SK-N-SH (cell line): Measurements from ENCODE around the gene DAGLA. TPM values are rescaled to one million over a fixed set of nuclear protein-coding genes. Genes with fewer than 3 reads are reported as not detected.

Source experiments
- CTCF ChIA-PET: fragments of 300-600, 350-600 bp; formaldehyde crosslinking; extraction: SDS; loops from one replicate; lab custom pipeline; 2021; lab: Yijun Ruan, JAX
- POLR2A ChIA-PET: fragments of 350-600 bp; sonication (Branson Sonifier 250); formaldehyde crosslinking; extraction: SDS; loops from one replicate; lab custom pipeline; 2020; ENCODE audit warnings: antibody characterized with exemption, inconsistent platforms; lab: Yijun Ruan, JAX
- DNase-seq: peaks from one replicate; pipeline ENCODE4 v3.0.0; 2012
- H2AFZ ChIP-seq: fragments of 200-600 bp; sonication (generic); 2 replicates; pipeline ENCODE4 v1.8.1; 2016; ENCODE audit warnings: antibody characterized with exemption, mild to moderate bottlenecking, low read depth
- H3F3A ChIP-seq: fragments of 200-600 bp; sonication (generic); replicated peaks from 2 replicates; pipeline ENCODE3; 2016; ENCODE audit warnings: antibody characterized with exemption, mild to moderate bottlenecking; ENCODE audit not compliant: insufficient read depth
- H3K27ac ChIP-seq, 2 experiments: fragments of 200-500 bp in 1 of 2; fragments of 200-600 bp in 1 of 2; sonication (Bioruptor generic) in 1 of 2; sonication (generic), shearing (Covaris generic) in 1 of 2; 2 replicates each; pipeline versions ENCODE4 v1.5.1 to v1.6.1; 2014 to 2016; ENCODE audit warnings: low read depth in 2 of 2, inconsistent platforms in 1 of 2, low read length in 1 of 2, mild to moderate bottlenecking in 1 of 2, mixed read lengths in 1 of 2
- H3K27me3 ChIP-seq: fragments of 200-600 bp; sonication (generic), shearing (Covaris generic); 2 replicates; pipeline ENCODE4 v1.6.1; 2016; ENCODE audit warnings: mixed run types; ENCODE audit not compliant: insufficient read depth
- H3K36me3 ChIP-seq, 2 experiments: fragments of 200-500 bp in 1 of 2; fragments of 200-600 bp in 1 of 2; sonication (Bioruptor generic) in 1 of 2; sonication (generic) in 1 of 2; replicated peaks in 1 of 2; 2 replicates each; pipeline versions ENCODE3 to v1.5.1; 2014 to 2016; ENCODE audit warnings: low read length in 1 of 2, mild to moderate bottlenecking in 1 of 2; ENCODE audit not compliant: insufficient read depth in 2 of 2, control insufficient read depth in 1 of 2
- H3K4me1 ChIP-seq, 2 experiments: fragments of 200-500 bp in 1 of 2; fragments of 200-600 bp in 1 of 2; sonication (Bioruptor generic) in 1 of 2; sonication (generic), shearing (Covaris generic) in 1 of 2; 2 replicates each; pipeline versions ENCODE4 v1.5.1 to v1.6.1; 2014 to 2016; ENCODE audit warnings: low read depth in 1 of 2, low read length in 1 of 2, mixed run types in 1 of 2; ENCODE audit not compliant: insufficient read depth in 2 of 2, control insufficient read depth in 1 of 2
- H3K4me2 ChIP-seq: fragments of 200-600 bp; sonication (generic), shearing (Covaris generic); 2 replicates; pipeline ENCODE4 v1.6.1; 2017; ENCODE audit warnings: mixed run types
- H3K4me3 ChIP-seq, 2 experiments: fragments of 200-500 bp in 1 of 2; fragments of 200-600 bp in 1 of 2; sonication (Bioruptor generic) in 1 of 2; sonication (generic), shearing (Covaris generic) in 1 of 2; 2 replicates each; pipeline versions ENCODE4 v1.5.1 to v1.8.1; 2014 to 2016; ENCODE audit warnings: low read depth in 2 of 2, inconsistent platforms in 1 of 2, low read length in 1 of 2, mild to moderate bottlenecking in 1 of 2, mixed read lengths in 1 of 2, moderate library complexity in 1 of 2
- H3K79me2 ChIP-seq: fragments of 200-600 bp; sonication (generic); 2 replicates; pipeline ENCODE4 v1.8.1; 2017; ENCODE audit warnings: mild to moderate bottlenecking; ENCODE audit not compliant: insufficient read depth
- H3K9ac ChIP-seq: fragments of 200-600 bp; sonication (generic); 2 replicates; pipeline ENCODE4 v1.6.1; 2017; ENCODE audit warnings: mixed run types
- H3K9me2 ChIP-seq: fragments of 200-600 bp; sonication (generic); 2 replicates; pipeline ENCODE4 v1.6.1; 2017; ENCODE audit warnings: mixed run types
- H3K9me3 ChIP-seq: fragments of 200-600 bp; sonication (generic); 2 replicates; pipeline ENCODE4 v1.6.1; 2017; ENCODE audit warnings: mixed run types, mild to moderate bottlenecking, moderate library complexity
- H4K20me1 ChIP-seq: fragments of 200-600 bp; sonication (generic); 2 replicates; pipeline ENCODE4 v1.6.1; 2017; ENCODE audit warnings: mild to moderate bottlenecking, mixed run types; ENCODE audit not compliant: insufficient read depth
- EZH2phosphoT487 ChIP-seq: fragments of 200-600 bp; sonication (generic); IDR thresholded peaks from 2 replicates; pipeline ENCODE4 v1.6.1; 2017; ENCODE audit warnings: low read depth, mixed run types, mild to moderate bottlenecking, antibody characterized with exemption, moderate library complexity, borderline replicate concordance
- FOXJ3 ChIP-seq: sonication (generic); formaldehyde crosslinking; IDR thresholded peaks from 2 replicates; pipeline ENCODE4 v1.5.1; 2020; ENCODE audit warnings: mild to moderate bottlenecking, missing genetic modification reagents
- FOXM1 ChIP-seq: IDR thresholded peaks from 2 replicates; pipeline ENCODE4 v1.4.0; 2012; ENCODE audit warnings: low read depth, mild to moderate bottlenecking
- JUND ChIP-seq: IDR thresholded peaks from 2 replicates; pipeline ENCODE4 v1.4.0; 2012
- RCOR1 ChIP-seq: fragments of 150-350 bp; IDR thresholded peaks from 2 replicates; pipeline ENCODE4 v1.6.1; 2017; ENCODE audit warnings: antibody characterized with exemption, low read length
- SIN3A ChIP-seq: IDR thresholded peaks from 2 replicates; pipeline ENCODE4 v1.6.1; 2012; ENCODE audit warnings: low read depth, mild to moderate bottlenecking, low read length, moderate library complexity, borderline replicate concordance
- TCF12 ChIP-seq: IDR thresholded peaks from 2 replicates; pipeline ENCODE4 v1.4.0; 2012
- WGBS: methylation state at CpG from one replicate; pipeline ENCODE4 v1.1.6; 2017; ENCODE audit warnings: low lambda C conversion rate; 5-methylcytosine and 5-hydroxymethylcytosine counted together
- polyA plus RNA-seq, 3 experiments: library from polyadenylated mRNA; depleted of rRNA; stranded (reverse); fragments of >200 nt; gene quantifications; 2 replicates each; pipeline ENCODE4 v1.2.3, GENCODE V29; 2012
- TF ChIP-seq, protein P1 (sequence below): fragments of 150-350 bp; IDR thresholded peaks from 2 replicates; pipeline ENCODE4 v1.6.1; 2017; ENCODE audit warnings: antibody characterized with exemption, low read length, low read depth, borderline replicate concordance

DAGLA gene
- polyA plus RNA-seq, 1 of the 3 experiments (the other 2 are of a cell fraction), result 3.3 TPM

GRCh38 chr11:61761440-61762222, 81.4 kb downstream of the DAGLA start (continued):
- no peak for TF ChIP-seq EZH2phosphoT487
- no peak for TF ChIP-seq JUND
- TF ChIP-seq TCF12, result no peak

DNA sequence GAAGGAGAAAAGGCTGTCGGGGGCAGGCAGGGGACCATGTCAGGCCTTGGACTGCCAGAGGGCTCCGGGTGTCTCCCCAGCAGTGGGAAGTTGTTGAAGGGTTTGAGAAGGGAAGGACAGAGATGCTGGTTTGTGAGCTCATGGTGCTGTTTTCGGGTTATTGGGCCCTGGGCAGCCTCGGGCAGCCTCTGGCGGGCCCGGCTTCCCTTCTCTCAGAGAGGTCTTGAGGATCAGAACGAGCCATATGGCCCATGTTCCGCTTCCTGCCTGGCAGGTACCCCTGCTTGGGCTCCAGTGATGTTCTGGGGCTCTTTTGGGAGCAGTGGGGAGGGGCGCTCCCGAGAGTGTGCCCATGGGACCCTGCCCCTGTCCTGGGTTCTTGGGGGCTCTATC, 82.0 kb downstream of the DAGLA start:
- TF ChIP-seq FOXJ3 (CRISPR knock-in tag) (no peak), RCOR1 (no peak)
- TF ChIP-seq, protein P1, sequence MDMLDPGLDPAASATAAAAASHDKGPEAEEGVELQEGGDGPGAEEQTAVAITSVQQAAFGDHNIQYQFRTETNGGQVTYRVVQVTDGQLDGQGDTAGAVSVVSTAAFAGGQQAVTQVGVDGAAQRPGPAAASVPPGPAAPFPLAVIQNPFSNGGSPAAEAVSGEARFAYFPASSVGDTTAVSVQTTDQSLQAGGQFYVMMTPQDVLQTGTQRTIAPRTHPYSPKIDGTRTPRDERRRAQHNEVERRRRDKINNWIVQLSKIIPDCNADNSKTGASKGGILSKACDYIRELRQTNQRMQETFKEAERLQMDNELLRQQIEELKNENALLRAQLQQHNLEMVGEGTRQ, result no peak
- Histone ChIP-seq H3F3A (no peaks in the 10 kb centered on the region), H3K4me1 (peaks cover 0 to 20% of the 10 kb centered on the region in 2 experiments; a peak in 2 of 4 replicates), H3K4me3 (no peak overlapping the region), H3K79me2 (no peaks in the 10 kb centered on the region), H3K4me2 (no peak overlapping the region), H3K27ac (no peak overlapping the region), H4K20me1 (no peaks in the 10 kb centered on the region), H2AFZ (no peak overlapping the region), H3K36me3 (no peaks in the 10 kb centered on the region), H3K27me3 (no peaks in the 10 kb centered on the region), H3K9ac (no peak overlapping the region), H3K9me3 (no peaks in the 10 kb centered on the region), H3K9me2 (no peaks in the 10 kb centered on the region)
- DNase-seq, result no peak
- 90% methylated on average over 4 of the region's 10 CpGs for WGBS
- ChIA-PET POLR2A (no interaction called here), CTCF (interaction anchor here (0.9 to 14.3 kb wide), 5 partner anchors 15 to 320 kb away, joined by 3 to 140 read pairs (median 4); partner anchors contain the start of genes FEN1 and TMEM258)

DNA sequence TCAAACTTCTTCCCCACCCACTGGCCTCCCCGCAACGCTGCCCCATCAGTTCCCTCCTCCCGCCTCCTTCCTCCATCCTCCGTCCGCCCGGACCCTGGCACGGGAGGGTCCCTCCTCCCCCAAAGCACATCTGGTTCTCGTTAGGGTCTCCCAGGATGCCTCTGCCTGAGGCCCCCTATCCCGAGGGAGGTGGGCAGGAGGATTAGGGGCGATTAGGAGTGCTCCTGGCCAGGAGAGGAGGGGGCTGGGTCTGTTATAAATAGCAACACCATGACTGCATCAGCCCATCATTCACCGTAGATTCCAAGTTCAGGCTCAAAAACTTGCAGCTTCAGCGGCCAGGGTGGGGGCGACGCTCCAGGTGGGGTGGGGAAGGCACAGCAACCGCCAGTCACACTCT, 82.6 kb downstream of the DAGLA start:
- Histone ChIP-seq H3K4me1 (peaks cover 0 to 20% of the 10 kb centered on the region in 2 experiments; a peak in 2 of 4 replicates), H3K27ac (no peak overlapping the region), H3K4me2 (no peak overlapping the region), H3K9me2 (no peaks in the 10 kb centered on the region), H4K20me1 (no peaks in the 10 kb centered on the region), H3K9ac (no peak overlapping the region), H2AFZ (no peak overlapping the region), H3K79me2 (no peaks in the 10 kb centered on the region), H3K36me3 (no peaks in the 10 kb centered on the region), H3F3A (no peaks in the 10 kb centered on the region), H3K9me3 (no peaks in the 10 kb centered on the region), H3K4me3 (no peak overlapping the region), H3K27me3 (no peaks in the 10 kb centered on the region)
- ChIA-PET POLR2A (no interaction called here), CTCF (interaction anchor here (1.2 to 14.3 kb wide), 5 partner anchors 14 to 345 kb away, joined by 3 to 140 read pairs (median 6); no protein-coding TSS in a partner anchor)
- TF ChIP-seq FOXM1 (no peak), JUND (no peak), SIN3A (no peak)
- DNase-seq, result peak; percentile 79
- 52% methylated on average over 15 of the region's 15 CpGs for WGBS
